WTC11 (cell line): Measurements from ENCODE around the gene MAEA. TPM values are rescaled to one million over a fixed set of nuclear protein-coding genes. Genes with fewer than 3 reads are reported as not detected.
A peak's percentile ranks its signal among the peaks of the same experiment; 100 is the strongest.

ENCODE experiments used
- ATAC-seq: fragments of 200-7000 bp; cut with Tn5 transposase; 2 replicates; pipeline ENCODE4 v1.10.0; 2021; ENCODE audit warnings: mild to moderate bottlenecking, moderate library complexity
- CTCF ChIA-PET: fragments of 300-600 bp; sonication (Branson Sonifier 250); formaldehyde crosslinking; loops from one replicate; lab custom pipeline; 2021; ENCODE audit warnings: antibody characterized with exemption; lab: Charles Lee
- POLR2A ChIA-PET: fragments of 350-600 bp; sonication (Branson Sonifier 250); formaldehyde crosslinking; loops from one replicate; lab custom pipeline; 2021; ENCODE audit warnings: antibody characterized with exemption; lab: Charles Lee
- DNase-seq: peaks from one replicate; pipeline ENCODE4 v3.0.0; 2021; ENCODE audit warnings: low spot score
- H3K27ac Mint-ChIP-seq: 2 replicates; pipeline ENCODE4 v1.8.0; 2021; ENCODE audit warnings: mixed read lengths
- H3K27me3 Mint-ChIP-seq: 2 replicates; pipeline ENCODE4 v1.8.0; 2021; ENCODE audit warnings: low read depth, mild to moderate bottlenecking, moderate library complexity, mixed read lengths
- H3K36me3 Mint-ChIP-seq: 2 replicates; pipeline ENCODE4 v1.8.0; 2021; ENCODE audit warnings: mixed read lengths
- H3K4me1 Mint-ChIP-seq: 2 replicates; pipeline ENCODE4 v1.8.0; 2022; ENCODE audit warnings: mixed read lengths
- H3K4me3 Mint-ChIP-seq: 2 replicates; pipeline ENCODE4 v1.8.0; 2021; ENCODE audit warnings: mild to moderate bottlenecking, moderate library complexity, mixed read lengths
- H3K9me3 Mint-ChIP-seq: 2 replicates; pipeline ENCODE4 v1.8.0; 2021; ENCODE audit warnings: mixed read lengths
- ARID4B ChIP-seq: sonication (generic); formaldehyde crosslinking; IDR thresholded peaks from 2 replicates; pipeline ENCODE4 v1.8.0; 2023; ENCODE audit warnings: missing genetic modification reagents, mild to moderate bottlenecking, borderline replicate concordance
- CREB1 ChIP-seq: sonication (generic); formaldehyde crosslinking; IDR thresholded peaks from 2 replicates; pipeline ENCODE4 v1.8.0; 2023; ENCODE audit warnings: mild to moderate bottlenecking, missing genetic modification reagents
- CREM ChIP-seq: sonication (generic); formaldehyde crosslinking; IDR thresholded peaks from 2 replicates; pipeline ENCODE4 v1.8.1; 2022; ENCODE audit warnings: mild to moderate bottlenecking, missing genetic modification reagents, moderate library complexity
- ERG ChIP-seq: fragments of 250-450 bp; sonication (Bioruptor Pico); IDR thresholded peaks from 2 replicates; pipeline ENCODE4 v1.8.0; 2021; ENCODE audit warnings: mild to moderate bottlenecking
- FOXK1 ChIP-seq: sonication (generic); formaldehyde crosslinking; IDR thresholded peaks from 2 replicates; pipeline ENCODE4 v1.8.0; 2022; ENCODE audit warnings: mild to moderate bottlenecking, moderate library complexity, missing genetic modification reagents
- KAT7 ChIP-seq: sonication (generic); formaldehyde crosslinking; IDR thresholded peaks from 2 replicates; pipeline ENCODE4 v1.8.1; 2023; ENCODE audit warnings: missing genetic modification reagents, mild to moderate bottlenecking, borderline replicate concordance
- MAX ChIP-seq: sonication (generic); formaldehyde crosslinking; IDR thresholded peaks from 2 replicates; pipeline ENCODE4 v1.8.0; 2022; ENCODE audit warnings: mild to moderate bottlenecking, missing genetic modification reagents
- NFYB ChIP-seq: sonication (generic); formaldehyde crosslinking; conservative IDR thresholded peaks from 2 replicates; pipeline ENCODE4 v1.8.0; 2022; ENCODE audit warnings: low read depth, missing genetic modification reagents
- SOX15 ChIP-seq: fragments of 250-450 bp; sonication (Bioruptor Pico); IDR thresholded peaks from 2 replicates; pipeline ENCODE4 v1.9.0; 2021; ENCODE audit warnings: mild to moderate bottlenecking
- TCF7 ChIP-seq: sonication (generic); formaldehyde crosslinking; IDR thresholded peaks from 2 replicates; pipeline ENCODE4 v1.8.0; 2022; ENCODE audit warnings: mild to moderate bottlenecking, low read depth, missing genetic modification reagents, moderate library complexity
- ZNF396 ChIP-seq: fragments of 250-450 bp; sonication (Bioruptor Pico); IDR thresholded peaks from 2 replicates; pipeline ENCODE4 v1.8.0; 2021; ENCODE audit warnings: mild to moderate bottlenecking, moderate library complexity, borderline replicate concordance
- total RNA-seq: library from RNA; stranded (reverse); gene quantifications from 3 replicates; pipeline ENCODE4 v1.2.3, GENCODE V29; 2021
- TF ChIP-seq, protein P1 (sequence below): fragments of 200-600 bp; IDR thresholded peaks from 2 replicates; pipeline ENCODE4 v1.8.0; 2022; ENCODE audit warnings: antibody characterized with exemption
- TF ChIP-seq, protein P2 (sequence below): sonication (generic); formaldehyde crosslinking; IDR thresholded peaks from 2 replicates; pipeline ENCODE4 v1.8.1; 2022; ENCODE audit warnings: mild to moderate bottlenecking, missing genetic modification reagents, moderate library complexity, borderline replicate concordance

The MAEA gene
- total RNA-seq, 1 experiment from 2014 or later, result 86.9 TPM

GRCh38 chr4:1288786-1289185 lies 905 bp upstream of the MAEA start:
- Mint-ChIP-seq H3K9me3 (peaks cover 26% of the 10 kb centered on the region), H3K4me3 (peak overlapping the region; percentile 86), H3K4me1 (peaks cover 32% of the 10 kb centered on the region), H3K27ac (peak overlapping the region; percentile 87), H3K27me3 (peaks cover 10% of the 10 kb centered on the region), H3K36me3 (peaks cover 5% of the 10 kb centered on the region)
- ChIA-PET CTCF (interaction anchor here (0.5 to 1.6 kb wide), 4 partner anchors 19 to 479 kb away, joined by 3 to 4 read pairs (median 3); partner anchors contain the start of genes SPON2 and UVSSA), POLR2A (interaction anchor here (0.8 to 1.7 kb wide), 4 partner anchors 20 to 57 kb away, joined by 3 to 13 read pairs (median 4); partner anchors contain the start of gene UVSSA)
- TF ChIP-seq, protein P1, sequence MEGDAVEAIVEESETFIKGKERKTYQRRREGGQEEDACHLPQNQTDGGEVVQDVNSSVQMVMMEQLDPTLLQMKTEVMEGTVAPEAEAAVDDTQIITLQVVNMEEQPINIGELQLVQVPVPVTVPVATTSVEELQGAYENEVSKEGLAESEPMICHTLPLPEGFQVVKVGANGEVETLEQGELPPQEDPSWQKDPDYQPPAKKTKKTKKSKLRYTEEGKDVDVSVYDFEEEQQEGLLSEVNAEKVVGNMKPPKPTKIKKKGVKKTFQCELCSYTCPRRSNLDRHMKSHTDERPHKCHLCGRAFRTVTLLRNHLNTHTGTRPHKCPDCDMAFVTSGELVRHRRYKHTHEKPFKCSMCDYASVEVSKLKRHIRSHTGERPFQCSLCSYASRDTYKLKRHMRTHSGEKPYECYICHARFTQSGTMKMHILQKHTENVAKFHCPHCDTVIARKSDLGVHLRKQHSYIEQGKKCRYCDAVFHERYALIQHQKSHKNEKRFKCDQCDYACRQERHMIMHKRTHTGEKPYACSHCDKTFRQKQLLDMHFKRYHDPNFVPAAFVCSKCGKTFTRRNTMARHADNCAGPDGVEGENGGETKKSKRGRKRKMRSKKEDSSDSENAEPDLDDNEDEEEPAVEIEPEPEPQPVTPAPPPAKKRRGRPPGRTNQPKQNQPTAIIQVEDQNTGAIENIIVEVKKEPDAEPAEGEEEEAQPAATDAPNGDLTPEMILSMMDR, result no peak
- TF ChIP-seq SOX15 (no peak), FOXK1 (CRISPR knock-in tag) (no peak), TCF7 (no peak), ZNF396 (CRISPR knock-in tag) (no peak), ERG (no peak), ARID4B (CRISPR knock-in tag) (no peak), MAX (CRISPR knock-in tag) (no peak), NFYB (CRISPR knock-in tag) (no peak), CREB1 (CRISPR knock-in tag) (no peak), CREM (CRISPR knock-in tag) (no peak)
- ATAC-seq (no peak), DNase-seq (no peak)

GRCh38 chr4:1290165-1290977 lies 680 bp downstream of the MAEA start:
- Mint-ChIP-seq H3K27ac (peak overlapping the region; percentile 97), H3K27me3 (peaks cover 10% of the 10 kb centered on the region), H3K9me3 (peaks cover 15% of the 10 kb centered on the region), H3K4me3 (peak overlapping the region; percentile 97), H3K4me1 (peaks cover 44% of the 10 kb centered on the region), H3K36me3 (peaks cover 5% of the 10 kb centered on the region)
- CTCF ChIA-PET, result interaction anchor here (0.8 to 1.6 kb wide), 4 partner anchors 17 to 159 kb away, joined by 3 to 4 read pairs (median 4); partner anchors contain the start of gene UVSSA
- TF ChIP-seq, protein P2, sequence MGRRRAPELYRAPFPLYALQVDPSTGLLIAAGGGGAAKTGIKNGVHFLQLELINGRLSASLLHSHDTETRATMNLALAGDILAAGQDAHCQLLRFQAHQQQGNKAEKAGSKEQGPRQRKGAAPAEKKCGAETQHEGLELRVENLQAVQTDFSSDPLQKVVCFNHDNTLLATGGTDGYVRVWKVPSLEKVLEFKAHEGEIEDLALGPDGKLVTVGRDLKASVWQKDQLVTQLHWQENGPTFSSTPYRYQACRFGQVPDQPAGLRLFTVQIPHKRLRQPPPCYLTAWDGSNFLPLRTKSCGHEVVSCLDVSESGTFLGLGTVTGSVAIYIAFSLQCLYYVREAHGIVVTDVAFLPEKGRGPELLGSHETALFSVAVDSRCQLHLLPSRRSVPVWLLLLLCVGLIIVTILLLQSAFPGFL, result no peak
- TF ChIP-seq KAT7, result 0 out of 2 replicates have a peak, but pooled peaks have one; percentile 12
- TF ChIP-seq, all 79 proteins: peak for 1
- POLR2A ChIA-PET, result interaction anchor here (0.7 to 1.7 kb wide), 4 partner anchors 18 to 132 kb away, joined by 3 to 13 read pairs (median 4); partner anchors contain the start of gene UVSSA
- no peak for ATAC-seq
- DNase-seq, result no peak
